ENCODE results near the gene ODAPH.

The ODAPH gene

GRCh38 chr4:75545526-75545925 lies 10.3 kb upstream of the ODAPH start:
- DNase-seq: no peak

- no peak for DNase-seq
Observed at GRCh38 chr4:75547647-75548387, 8.0 kb upstream of the ODAPH start.

GRCh38 chr4:75549019-75549418 lies 6.8 kb upstream of the ODAPH start:
- no peak for DNase-seq

- no peak for DNase-seq
Observed at GRCh38 chr4:75552452-75552851, 3.4 kb upstream of the ODAPH start.

GRCh38 chr4:75557696-75558095 lies 1.8 kb downstream of the ODAPH start:
- no peak for DNase-seq

GRCh38 chr4:75561789-75562188 lies 5.9 kb downstream of the ODAPH start:
- DNase-seq: no peak

- DNase-seq: no peak
Observed at GRCh38 chr4:75564023-75564422, 8.2 kb downstream of the ODAPH start.

- DNase-seq: no peak
Observed at GRCh38 chr4:75565481-75565880, 9.6 kb downstream of the ODAPH start.

- DNase-seq: no peak
Observed at GRCh38 chr4:75566911-75567310, 11.0 kb downstream of the ODAPH start.

- DNase-seq: no peak
Observed at GRCh38 chr4:75567725-75568124, 11.9 kb downstream of the ODAPH start.

GRCh38 chr4:75584067-75584466 lies 28.2 kb downstream of the ODAPH start:
- DNase-seq: no peak

GRCh38 chr4:75593393-75593792 lies 37.5 kb downstream of the ODAPH start:
- DNase-seq: no peak

GRCh38 chr4:75596061-75596460 lies 40.2 kb downstream of the ODAPH start:
- DNase-seq: no peak

- no peak for DNase-seq
Observed at GRCh38 chr4:75598390-75598789, 42.5 kb downstream of the ODAPH start.

- no peak for DNase-seq
Observed at GRCh38 chr4:75599647-75600046, 43.8 kb downstream of the ODAPH start.

GRCh38 chr4:75605928-75606327 lies 50.1 kb downstream of the ODAPH start:
- DNase-seq: no peak

- DNase-seq: no peak
Observed at GRCh38 chr4:75612306-75612705, 56.4 kb downstream of the ODAPH start.
